Measurements from ENCODE around the gene SRP9. TPM values are rescaled to one million over a fixed set of nuclear protein-coding genes. Genes with fewer than 3 reads are reported as not detected.
A peak's percentile ranks its signal among the peaks of the same experiment; 100 is the strongest.

The SRP9 gene
- polyA plus RNA-seq, 1 donor (not counting 4 experiments of a cell fraction or from before 2014, with no cell fraction given): 441 TPM

- H3K36me3 ChIP-seq (ENCODE audit: control insufficient read depth in 2 of 2, extremely low read depth in 1 of 2, insufficient read depth in 2 of 2, low read length in 2 of 2): no peaks in the 10 kb centered on the region
- H3K9ac ChIP-seq (ENCODE audit: control insufficient read depth, extremely low read depth, insufficient read depth, low read length): no peak overlapping the region
- H3K79me2 ChIP-seq (ENCODE audit: control insufficient read depth, insufficient read depth, low read length): no peaks in the 10 kb centered on the region
- H3K4me1 ChIP-seq (ENCODE audit: control insufficient read depth, extremely low read depth, insufficient read depth, low read length): peaks cover 36% of the 10 kb centered on the region
- TF ChIP-seq CTCF (optimal IDR thresholded peaks at IDR 0.05 in 1 of 3, IDR thresholded peaks at IDR 0.05 in 1 of 3, conservative IDR thresholded peaks at IDR 0.05 in 1 of 3; ENCODE audit: extremely low read depth in 1 of 3, insufficient read depth in 2 of 3, low read length in 3 of 3) (no peak), EZH2 (IDR thresholded peaks at IDR 0.05; ENCODE audit: low read length) (no peak)
- H3K27ac ChIP-seq (ENCODE audit: control insufficient read depth, insufficient read depth, low read length): no peak overlapping the region
- FAIRE-seq: no peak
- no peaks in the 10 kb centered on the region for H3K9me1 ChIP-seq (ENCODE audit: control insufficient read depth, extremely low read depth, insufficient read depth, low read length)
- H4K20me1 ChIP-seq (ENCODE audit: control insufficient read depth, extremely low read depth, insufficient read depth, low read length): no peaks in the 10 kb centered on the region
- H3K4me2 ChIP-seq (ENCODE audit: control insufficient read depth, extremely low read depth, insufficient read depth, low read depth, low read length): peak overlapping the region; percentile 50
- no peak overlapping the region for H3K4me3 ChIP-seq (ENCODE audit: control insufficient read depth in 2 of 3, extremely low read depth in 1 of 3, insufficient read depth in 2 of 3, low read depth in 1 of 3, low read length in 3 of 3)
- H3K27me3 ChIP-seq (ENCODE audit: control insufficient read depth, extremely low read depth, insufficient read depth, low read length): no peaks in the 10 kb centered on the region
- peak overlapping the region; percentile 50 for H2AFZ ChIP-seq (ENCODE audit: control insufficient read depth, low read length)
- dilution Hi-C loops (cut with MboI; ENCODE audit: extremely low pct_ligation_motif_present, low sequenced_read_pairs): no loop called here
- DNase-seq (ENCODE audit: low read depth, low spot score): peak; percentile 61
- H3K9me3 ChIP-seq (ENCODE audit: control insufficient read depth, low read depth, low read length): no peaks in the 10 kb centered on the region
Measured at GRCh38 chr1:225767634-225768540, 9.7 kb upstream of the SRP9 start.

GRCh38 chr1:225768662-225769426 lies 8.8 kb upstream of the SRP9 start:
- FAIRE-seq (no peak), DNase-seq (ENCODE audit: low read depth, low spot score) (no peak)
- dilution Hi-C loops (cut with MboI; ENCODE audit: extremely low pct_ligation_motif_present, low sequenced_read_pairs): no loop called here
- Histone ChIP-seq H2AFZ (ENCODE audit: control insufficient read depth, low read length) (no peak overlapping the region), H3K27me3 (ENCODE audit: control insufficient read depth, extremely low read depth, insufficient read depth, low read length) (no peaks in the 10 kb centered on the region), H3K79me2 (ENCODE audit: control insufficient read depth, insufficient read depth, low read length) (no peaks in the 10 kb centered on the region), H3K4me2 (ENCODE audit: control insufficient read depth, extremely low read depth, insufficient read depth, low read depth, low read length) (no peak overlapping the region), H3K9ac (ENCODE audit: control insufficient read depth, extremely low read depth, insufficient read depth, low read length) (no peak overlapping the region), H3K27ac (ENCODE audit: control insufficient read depth, insufficient read depth, low read length) (no peak overlapping the region), H3K9me3 (ENCODE audit: control insufficient read depth, low read depth, low read length) (no peaks in the 10 kb centered on the region), H4K20me1 (ENCODE audit: control insufficient read depth, extremely low read depth, insufficient read depth, low read length) (no peaks in the 10 kb centered on the region), H3K9me1 (ENCODE audit: control insufficient read depth, extremely low read depth, insufficient read depth, low read length) (no peaks in the 10 kb centered on the region), H3K4me3 (ENCODE audit: control insufficient read depth in 2 of 3, extremely low read depth in 1 of 3, insufficient read depth in 2 of 3, low read depth in 1 of 3, low read length in 3 of 3) (no peak overlapping the region), H3K36me3 (ENCODE audit: control insufficient read depth in 2 of 2, extremely low read depth in 1 of 2, insufficient read depth in 2 of 2, low read length in 2 of 2) (no peaks in the 10 kb centered on the region), H3K4me1 (ENCODE audit: control insufficient read depth, extremely low read depth, insufficient read depth, low read length) (peaks cover 41% of the 10 kb centered on the region)
- TF ChIP-seq EZH2 (IDR thresholded peaks at IDR 0.05; ENCODE audit: low read length) (no peak), CTCF (optimal IDR thresholded peaks at IDR 0.05 in 1 of 3, IDR thresholded peaks at IDR 0.05 in 1 of 3, conservative IDR thresholded peaks at IDR 0.05 in 1 of 3; ENCODE audit: extremely low read depth in 1 of 3, insufficient read depth in 2 of 3, low read length in 3 of 3) (no peak)
